SU-DHL-6 (cell line): ENCODE results near the gene AGO1.

ENCODE experiments used
- EZH2phosphoT487 ChIP-seq: fragments of 200-600 bp; sonication (generic), shearing (Covaris generic); conservative IDR thresholded peaks from 2 replicates; pipeline ENCODE4 v1.6.1; 2018; ENCODE audit warnings: mild to moderate bottlenecking, antibody characterized with exemption, low read length, moderate library complexity, mixed read lengths
- TF ChIP-seq, protein P1 (sequence below): fragments of 200-600 bp; sonication (generic); IDR thresholded peaks from one replicate; pipeline ENCODE4 v1.5.1; 2017; ENCODE audit warnings: antibody characterized with exemption, mild to moderate bottlenecking, low read length, moderate library complexity; ENCODE audit not compliant: insufficient read depth, poor library complexity, severe bottlenecking

- TF ChIP-seq, protein P1, sequence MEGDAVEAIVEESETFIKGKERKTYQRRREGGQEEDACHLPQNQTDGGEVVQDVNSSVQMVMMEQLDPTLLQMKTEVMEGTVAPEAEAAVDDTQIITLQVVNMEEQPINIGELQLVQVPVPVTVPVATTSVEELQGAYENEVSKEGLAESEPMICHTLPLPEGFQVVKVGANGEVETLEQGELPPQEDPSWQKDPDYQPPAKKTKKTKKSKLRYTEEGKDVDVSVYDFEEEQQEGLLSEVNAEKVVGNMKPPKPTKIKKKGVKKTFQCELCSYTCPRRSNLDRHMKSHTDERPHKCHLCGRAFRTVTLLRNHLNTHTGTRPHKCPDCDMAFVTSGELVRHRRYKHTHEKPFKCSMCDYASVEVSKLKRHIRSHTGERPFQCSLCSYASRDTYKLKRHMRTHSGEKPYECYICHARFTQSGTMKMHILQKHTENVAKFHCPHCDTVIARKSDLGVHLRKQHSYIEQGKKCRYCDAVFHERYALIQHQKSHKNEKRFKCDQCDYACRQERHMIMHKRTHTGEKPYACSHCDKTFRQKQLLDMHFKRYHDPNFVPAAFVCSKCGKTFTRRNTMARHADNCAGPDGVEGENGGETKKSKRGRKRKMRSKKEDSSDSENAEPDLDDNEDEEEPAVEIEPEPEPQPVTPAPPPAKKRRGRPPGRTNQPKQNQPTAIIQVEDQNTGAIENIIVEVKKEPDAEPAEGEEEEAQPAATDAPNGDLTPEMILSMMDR = no peak
- no peak for TF ChIP-seq EZH2phosphoT487
Observed at GRCh38 chr1:35847935-35848565, 35.0 kb upstream of the AGO1 start.
